Activated B cell treated with CpG ODN at 0.5 μM for 24 hours (primary cell): Measurements from ENCODE around the gene AKR7A2. TPM values are rescaled to one million over a fixed set of nuclear protein-coding genes. Genes with fewer than 3 reads are reported as not detected.

Experiments used
- ATAC-seq: fragments of 200-7000 bp; cut with Tn5 transposase; one replicate; pipeline ENCODE4 v1.10.0; 2021; ENCODE audit warnings: low read depth, mild to moderate bottlenecking, moderate library complexity
- CTCF ChIA-PET: fragments of 350-600 bp; sonication (Branson Sonifier 250); formaldehyde crosslinking; loops from one replicate; lab custom pipeline; 2021; ENCODE audit warnings: antibody characterized with exemption; lab: Charles Lee
- POLR2A ChIA-PET: fragments of 350-600 bp; sonication (Branson Sonifier 250); formaldehyde crosslinking; loops from one replicate; lab custom pipeline; 2021; ENCODE audit warnings: antibody characterized with exemption; lab: Charles Lee
- DNase-seq: peaks from one replicate; pipeline ENCODE4 v3.0.0; 2022
- H3K27ac Mint-ChIP-seq: one replicate; pipeline ENCODE4 v1.8.0; 2020; ENCODE audit warnings: mixed read lengths
- H3K27me3 Mint-ChIP-seq: one replicate; pipeline ENCODE4 v1.8.0; 2021; ENCODE audit warnings: mixed read lengths
- H3K36me3 Mint-ChIP-seq: one replicate; pipeline ENCODE4 v1.8.0; 2021; ENCODE audit warnings: low read depth, mixed read lengths
- H3K4me1 Mint-ChIP-seq: one replicate; pipeline ENCODE4 v1.8.0; 2021; ENCODE audit warnings: mixed read lengths
- H3K4me3 Mint-ChIP-seq: one replicate; pipeline ENCODE4 v1.8.0; 2020; ENCODE audit warnings: mild to moderate bottlenecking, mixed read lengths
- H3K9me3 Mint-ChIP-seq: one replicate; pipeline ENCODE4 v1.8.0; 2020; ENCODE audit warnings: mixed read lengths
- CTCF ChIP-seq: fragments of 200-600 bp; IDR thresholded peaks from one replicate; pipeline ENCODE4 v1.8.0; 2022; ENCODE audit warnings: antibody characterized with exemption, mild to moderate bottlenecking
- intact Hi-C: fragments of 100-400 bp; cut with micrococcal nuclease; formaldehyde crosslinking; loops from one replicate; pipeline ENCODE4 v1.15.1; 2024
- total RNA-seq: library from RNA; stranded (reverse); gene quantifications from 2 replicates; pipeline ENCODE4 v1.2.3, GENCODE V29; 2022

Gene AKR7A2
- total RNA-seq, 1 donor from 2014 or later = 29.9 TPM

- ATAC-seq (no peak), DNase-seq (no peak)
- Mint-ChIP-seq H3K36me3 (peaks cover 77% of the 10 kb centered on the region), H3K27ac (no peak overlapping the region), H3K4me1 (no peaks in the 10 kb centered on the region), H3K4me3 (no peak overlapping the region), H3K27me3 (no peaks in the 10 kb centered on the region), H3K9me3 (no peaks in the 10 kb centered on the region)
- ChIA-PET CTCF (interaction anchor here (1.0 to 1.3 kb wide), 2 partner anchors 240 to 312 kb away, joined by 3 to 4 read pairs; no protein-coding TSS in a partner anchor), POLR2A (interaction anchor here (0.6 kb wide), 1 partner anchor 448 kb away, joined by 9 read pairs; no protein-coding TSS in a partner anchor)
- intact Hi-C loops = loop anchor here (10.0 kb wide), 1 partner anchor 53 kb away; no protein-coding TSS in a partner anchor
- no peak for TF ChIP-seq CTCF
These were observed 30.3 kb upstream of the AKR7A2 start for GRCh38 chr1:19342062-19342750.

GRCh38 chr1:19341201-19342061 lies 29.5 kb upstream of the AKR7A2 start:
- H3K36me3 Mint-ChIP-seq = peaks cover 75% of the 10 kb centered on the region
- intact Hi-C loops = loop anchor here (1.0 to 10.0 kb wide), 3 partner anchors 27 to 312 kb away; no protein-coding TSS in a partner anchor
- peak overlapping the region; percentile 35 for H3K27ac Mint-ChIP-seq
- no peaks in the 10 kb centered on the region for H3K4me1 Mint-ChIP-seq
- no peak for TF ChIP-seq CTCF
- ATAC-seq (peak; percentile 85), DNase-seq (peak; percentile 64)
- ChIA-PET CTCF (interaction anchor here (1.0 to 1.3 kb wide), 4 partner anchors 10 to 312 kb away, joined by 3 to 4 read pairs (median 3); no protein-coding TSS in a partner anchor), POLR2A (no interaction called here)
- H3K9me3 Mint-ChIP-seq = no peaks in the 10 kb centered on the region
- H3K4me3 Mint-ChIP-seq = no peak overlapping the region
- no peaks in the 10 kb centered on the region for H3K27me3 Mint-ChIP-seq

GRCh38 chr1:19340387-19340937 lies 28.5 kb upstream of the AKR7A2 start:
- Mint-ChIP-seq H3K27ac (no peak overlapping the region), H3K27me3 (no peaks in the 10 kb centered on the region), H3K4me3 (no peak overlapping the region), H3K4me1 (no peaks in the 10 kb centered on the region), H3K36me3 (peaks cover 68% of the 10 kb centered on the region), H3K9me3 (no peaks in the 10 kb centered on the region)
- intact Hi-C loops = loop anchor here (2.0 to 10.0 kb wide), 2 partner anchors 26 to 54 kb away; no protein-coding TSS in a partner anchor
- ATAC-seq (no peak), DNase-seq (no peak)
- ChIA-PET CTCF (no interaction called here), POLR2A (no interaction called here)
- TF ChIP-seq CTCF = no peak

GRCh38 chr1:19339214-19339861 lies 27.4 kb upstream of the AKR7A2 start:
- ATAC-seq (no peak), DNase-seq (no peak)
- no peak for TF ChIP-seq CTCF
- Mint-ChIP-seq H3K9me3 (no peaks in the 10 kb centered on the region), H3K4me3 (no peak overlapping the region), H3K27me3 (no peaks in the 10 kb centered on the region), H3K36me3 (peaks cover 59% of the 10 kb centered on the region), H3K27ac (no peak overlapping the region), H3K4me1 (no peaks in the 10 kb centered on the region)
- POLR2A ChIA-PET = no interaction called here
- intact Hi-C loops = no loop called here
- CTCF ChIA-PET = no interaction called here
